ENCODE data around the gene LPP. TPM values are rescaled to one million over a fixed set of nuclear protein-coding genes. Genes with fewer than 3 reads are reported as not detected.

LPP gene
- total and polyA plus RNA-seq, 8 donors = 4.9 to 84.4 (median 45.9) TPM

DNA sequence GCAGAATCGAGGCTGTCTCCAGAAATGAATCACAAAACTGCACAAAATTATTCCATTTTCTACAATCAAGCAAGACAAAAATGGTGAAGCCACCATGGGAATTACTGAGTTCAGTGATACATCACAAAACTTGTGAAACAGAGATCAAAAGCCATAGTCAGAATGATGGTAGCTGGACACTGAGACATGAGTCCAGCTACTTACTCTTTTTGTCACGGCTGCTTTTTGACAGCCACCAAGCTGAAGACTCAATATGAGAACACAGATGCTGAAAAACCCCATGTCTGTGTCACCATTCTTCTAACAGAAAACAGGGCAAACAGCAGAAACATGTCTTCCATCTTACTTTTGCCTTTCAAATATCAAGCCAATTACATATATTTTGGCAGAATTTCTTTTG, 237.6 kb downstream of the LPP start:
- Histone ChIP-seq H3K4me1 (peaks cover 15 to 37% (median 31%) of the 10 kb centered on the region in 3 donors), H3K4me3 (no peak overlapping the region), H3K36me3 (no peaks in the 10 kb centered on the region), H3K9me3 (no peaks in the 10 kb centered on the region), H3K27ac (no peak overlapping the region), H3K27me3 (no peaks in the 10 kb centered on the region)
- intact Hi-C loops (cut with DNase I) = no loop called here
- FAIRE-seq = no peak
- no peak for ATAC-seq
- TF ChIP-seq, protein P1, sequence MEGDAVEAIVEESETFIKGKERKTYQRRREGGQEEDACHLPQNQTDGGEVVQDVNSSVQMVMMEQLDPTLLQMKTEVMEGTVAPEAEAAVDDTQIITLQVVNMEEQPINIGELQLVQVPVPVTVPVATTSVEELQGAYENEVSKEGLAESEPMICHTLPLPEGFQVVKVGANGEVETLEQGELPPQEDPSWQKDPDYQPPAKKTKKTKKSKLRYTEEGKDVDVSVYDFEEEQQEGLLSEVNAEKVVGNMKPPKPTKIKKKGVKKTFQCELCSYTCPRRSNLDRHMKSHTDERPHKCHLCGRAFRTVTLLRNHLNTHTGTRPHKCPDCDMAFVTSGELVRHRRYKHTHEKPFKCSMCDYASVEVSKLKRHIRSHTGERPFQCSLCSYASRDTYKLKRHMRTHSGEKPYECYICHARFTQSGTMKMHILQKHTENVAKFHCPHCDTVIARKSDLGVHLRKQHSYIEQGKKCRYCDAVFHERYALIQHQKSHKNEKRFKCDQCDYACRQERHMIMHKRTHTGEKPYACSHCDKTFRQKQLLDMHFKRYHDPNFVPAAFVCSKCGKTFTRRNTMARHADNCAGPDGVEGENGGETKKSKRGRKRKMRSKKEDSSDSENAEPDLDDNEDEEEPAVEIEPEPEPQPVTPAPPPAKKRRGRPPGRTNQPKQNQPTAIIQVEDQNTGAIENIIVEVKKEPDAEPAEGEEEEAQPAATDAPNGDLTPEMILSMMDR (IDR thresholded peaks at IDR 0.05) = no peak
- 90 to 95% methylated on average over 2 of the region's 2 CpGs for WGBS, 2 donors
- DNase-seq = no peak

GRCh38 chr3:188392076-188392475, 238.1 kb downstream of the LPP start:
- FAIRE-seq = no peak
- intact Hi-C loops (cut with DNase I) = no loop called here
- no peak for ATAC-seq

DNA sequence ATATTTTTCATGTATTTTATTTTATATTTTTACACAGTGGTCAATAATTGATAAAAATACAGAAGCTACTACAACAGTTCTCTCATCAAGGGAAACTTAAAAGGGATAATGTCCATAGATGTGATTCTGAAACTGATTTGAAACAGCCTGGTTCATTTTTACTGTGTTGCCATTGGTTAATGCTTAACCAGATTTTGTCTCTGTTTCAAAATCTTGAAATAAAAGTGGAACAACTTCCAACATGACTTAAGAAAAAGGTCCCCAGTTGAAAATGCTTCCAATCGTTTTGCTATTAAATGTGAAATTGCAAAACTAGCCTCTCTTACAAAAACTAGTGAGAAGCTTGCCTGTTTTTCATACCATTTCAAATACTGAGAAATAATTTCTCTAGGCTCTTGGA, 240.7 kb downstream of the LPP start:
- ATAC-seq (peak in 3 of 4 donors; percentile 29 to 46 (median 41)), FAIRE-seq (no peak), DNase-seq (no peak)
- Histone ChIP-seq H3K4me3 (no peak overlapping the region), H3K27me3 (no peaks in the 10 kb centered on the region), H3K9me3 (no peaks in the 10 kb centered on the region), H3K27ac (peak overlapping the region in 1 of 4 donors; percentile 39), H3K4me1 (peaks cover 21 to 47% (median 39%) of the 10 kb centered on the region in 3 donors), H3K36me3 (no peaks in the 10 kb centered on the region)
- intact Hi-C loops (cut with DNase I) = no loop called here
- 5 to 9% methylated on average over 1 of the region's 1 CpG for WGBS, 2 donors
- TF ChIP-seq, protein P1 (IDR thresholded peaks at IDR 0.05) = no peak

More at GRCh38 chr3:188392076-188392475, 238.1 kb downstream of the LPP start:
- 87% methylated on average over 4 of the region's 4 CpGs for WGBS, 2 donors
- Histone ChIP-seq H3K4me3 (no peak overlapping the region), H3K4me1 (peaks cover 20 to 41% (median 36%) of the 10 kb centered on the region in 3 donors), H3K36me3 (no peaks in the 10 kb centered on the region), H3K27me3 (no peaks in the 10 kb centered on the region), H3K9me3 (no peaks in the 10 kb centered on the region), H3K27ac (no peak overlapping the region)
- no peak for DNase-seq
- TF ChIP-seq, protein P1 (IDR thresholded peaks at IDR 0.05) = no peak

DNA sequence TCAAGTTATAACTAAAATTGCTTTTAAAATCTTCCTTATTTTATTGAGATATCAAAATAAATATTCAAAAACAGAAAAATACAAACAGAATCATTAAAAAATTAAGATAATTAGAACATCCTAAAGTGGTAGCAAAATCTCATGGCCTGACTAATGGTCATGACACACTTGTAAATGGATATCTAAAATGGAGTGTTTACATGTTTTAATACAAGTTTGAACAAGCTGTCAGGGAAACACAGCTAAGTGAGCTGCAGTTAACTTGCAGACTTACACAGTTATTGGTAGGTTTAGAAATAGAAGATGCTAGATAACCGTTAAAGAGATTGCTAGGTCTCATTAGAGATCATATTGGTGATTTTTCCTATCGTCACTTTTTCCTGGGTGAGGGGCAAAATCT, 242.3 kb downstream of the LPP start:
- Histone ChIP-seq H3K4me3 (no peak overlapping the region), H3K27ac (peak overlapping the region in 3 of 4 donors; percentile 5 to 55 (median 34)), H3K9me3 (no peaks in the 10 kb centered on the region), H3K4me1 (peaks cover 24 to 54% (median 31%) of the 10 kb centered on the region in 3 donors), H3K27me3 (no peaks in the 10 kb centered on the region), H3K36me3 (no peaks in the 10 kb centered on the region)
- WGBS, 2 donors = 34 to 57% methylated on average over 2 of the region's 2 CpGs
- intact Hi-C loops (cut with DNase I) = no loop called here
- peak; percentile 33 to 38 (median 34) for ATAC-seq
- no peak for FAIRE-seq
- no peak for DNase-seq
- TF ChIP-seq, protein P1 (IDR thresholded peaks at IDR 0.05) = no peak

DNA sequence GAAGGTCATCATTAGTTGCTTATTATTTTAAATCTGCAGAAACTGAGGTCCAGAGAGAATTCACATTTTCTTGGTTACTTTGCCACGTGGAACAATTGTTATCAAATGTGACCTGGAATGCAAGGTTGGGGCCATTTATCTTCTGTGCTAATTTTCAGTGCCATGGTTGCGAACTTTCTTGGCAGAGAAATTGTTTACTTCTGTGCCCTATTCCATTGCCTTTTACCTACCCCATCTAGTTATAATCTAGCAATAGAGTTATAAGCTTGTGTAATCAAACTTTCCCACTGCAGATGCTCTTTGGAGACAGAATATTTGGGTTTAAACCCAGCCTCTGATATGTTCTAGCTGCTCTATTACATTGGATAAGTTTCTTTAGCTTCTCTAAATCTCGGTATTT, 242.9 kb downstream of the LPP start:
- H3K4me1 ChIP-seq = peaks cover 24 to 56% (median 31%) of the 10 kb centered on the region in 3 donors
- H3K36me3 ChIP-seq = no peaks in the 10 kb centered on the region
- 23 to 27% methylated on average over 3 of the region's 3 CpGs for WGBS, 2 donors
- no peak overlapping the region for H3K4me3 ChIP-seq
- TF ChIP-seq, protein P1 (IDR thresholded peaks at IDR 0.05) = no peak
- ATAC-seq (peak; percentile 57 to 80 (median 69)), DNase-seq (peak in 1 of 6 donors; percentile 37), FAIRE-seq (no peak)
- intact Hi-C loops (cut with DNase I) = no loop called here
- H3K9me3 ChIP-seq = no peaks in the 10 kb centered on the region
- no peaks in the 10 kb centered on the region for H3K27me3 ChIP-seq
- peak overlapping the region in 3 of 4 donors; percentile 5 to 57 (median 55) for H3K27ac ChIP-seq
